PC-9 (cell line): ENCODE results near the gene ROBO1. TPM values are rescaled to one million over a fixed set of nuclear protein-coding genes. Genes with fewer than 3 reads are reported as not detected.

Experiments used
- BruUV-seq: library from RNA; stranded (reverse); fragments of 400-500 nt; replicated peaks from 2 replicates; lab custom pipeline; 2021; lab: Mats Ljungman, UMichigan
- CTCF ChIA-PET: fragments of 300-600 bp; sonication (Branson Sonifier 250); formaldehyde crosslinking; loops from one replicate; lab custom pipeline; 2022; ENCODE audit warnings: antibody characterized with exemption; lab: Charles Lee
- POLR2A ChIA-PET: fragments of 300-600 bp; sonication (Branson Sonifier 250); formaldehyde crosslinking; loops from one replicate; lab custom pipeline; 2022; ENCODE audit warnings: antibody characterized with exemption; ENCODE audit not compliant: unreplicated experiment; lab: Charles Lee
- DNase-seq, 2 experiments: peaks; one replicate each; pipeline versions ENCODE4 v3.0.0 to v3.0.0-alpha.2; 2015 to 2022; ENCODE audit warnings: mixed read lengths in 1 of 2
- H2AFZ ChIP-seq: fragments of 200-600 bp; sonication (generic); 2 replicates; pipeline ENCODE4 v1.8.1; 2017; ENCODE audit warnings: antibody characterized with exemption
- H3F3A ChIP-seq: fragments of 200-600 bp; sonication (generic); 2 replicates; pipeline ENCODE4 v1.8.1; 2017; ENCODE audit warnings: antibody characterized with exemption, mild to moderate bottlenecking, low read depth; ENCODE audit not compliant: insufficient read depth
- H3K27ac ChIP-seq: fragments of 200-600 bp; sonication (generic); 2 replicates; pipeline ENCODE4 v1.6.1; 2016; ENCODE audit warnings: mixed run types
- H3K27me3 ChIP-seq: fragments of 200-600 bp; sonication (generic); 2 replicates; pipeline ENCODE4 v1.6.1; 2016; ENCODE audit warnings: low read depth, mixed run types; ENCODE audit not compliant: insufficient read depth
- H3K36me3 ChIP-seq: fragments of 200-600 bp; sonication (generic); 2 replicates; pipeline ENCODE4 v1.6.1; 2016; ENCODE audit warnings: low read depth, mixed run types
- H3K4me1 ChIP-seq: fragments of 200-600 bp; sonication (generic); replicated peaks from 2 replicates; pipeline ENCODE4 v1.6.1; 2016; ENCODE audit warnings: mixed run types; ENCODE audit not compliant: insufficient read depth
- H3K4me2 ChIP-seq: fragments of 200-600 bp; sonication (generic); 2 replicates; pipeline ENCODE4 v1.6.1; 2017; ENCODE audit warnings: mixed run types
- H3K4me3 ChIP-seq: fragments of 200-600 bp; sonication (generic); 2 replicates; pipeline ENCODE4 v1.6.1; 2016; ENCODE audit warnings: mixed run types
- H3K79me2 ChIP-seq: fragments of 200-600 bp; sonication (generic); 2 replicates; pipeline ENCODE4 v1.6.1; 2017; ENCODE audit warnings: low read depth, mixed run types
- H3K9me2 ChIP-seq: fragments of 200-600 bp; sonication (generic); 2 replicates; pipeline ENCODE4 v1.8.1; 2017; ENCODE audit warnings: mild to moderate bottlenecking; ENCODE audit not compliant: insufficient read depth
- H3K9me3 ChIP-seq: fragments of 200-600 bp; sonication (generic); 2 replicates; pipeline ENCODE4 v1.8.1; 2016; ENCODE audit warnings: low read depth; ENCODE audit not compliant: insufficient read depth
- H4K20me1 ChIP-seq: fragments of 200-600 bp; sonication (generic); 2 replicates; pipeline ENCODE4 v1.8.1; 2017; ENCODE audit not compliant: insufficient read depth
- CTCF ChIP-seq: fragments of 200-600 bp; sonication (generic); conservative IDR thresholded peaks from 2 replicates; pipeline ENCODE4 v1.6.1; 2017; ENCODE audit warnings: mixed run types, antibody characterized with exemption, mild to moderate bottlenecking, moderate library complexity
- EZH2 ChIP-seq: fragments of 200-600 bp; sonication (generic); IDR thresholded peaks from 2 replicates; pipeline ENCODE4 v1.8.0; 2017; ENCODE audit warnings: antibody characterized with exemption, low read depth
- intact Hi-C: fragments of 100-400 bp; cut with micrococcal nuclease; formaldehyde crosslinking; loops from one replicate; pipeline ENCODE4 v1.10.0; 2022; ENCODE audit not compliant: unreplicated experiment
- total RNA-seq: library from RNA; stranded (reverse); gene quantifications from 2 replicates; pipeline ENCODE4 v1.2.3, GENCODE V29; 2021

The ROBO1 gene
- total RNA-seq, 1 experiment from 2014 or later = 17.5 TPM

- Histone ChIP-seq H4K20me1 (no peaks in the 10 kb centered on the region), H3K4me1 (peaks cover 15% of the 10 kb centered on the region), H3K27me3 (no peaks in the 10 kb centered on the region), H3K4me2 (peak overlapping the region; percentile 24), H3K27ac (peak overlapping the region; percentile 2; the same call in 1 of the 2 replicates), H3K36me3 (no peaks in the 10 kb centered on the region), H3K9me3 (no peaks in the 10 kb centered on the region), H2AFZ (no peak overlapping the region), H3K4me3 (no peak overlapping the region), H3K79me2 (no peaks in the 10 kb centered on the region), H3K9me2 (no peaks in the 10 kb centered on the region), H3F3A (no peaks in the 10 kb centered on the region)
- ChIA-PET POLR2A (interaction anchor here (0.6 kb wide), 1 partner anchor 204 kb away, joined by 4 read pairs; no protein-coding TSS in a partner anchor), CTCF (no interaction called here)
- TF ChIP-seq CTCF = no peak
- no peak for TF ChIP-seq EZH2
- no TSS peak for BruUV-seq
- DNase-seq = peak in 1 of 2 experiments; percentile 39
- intact Hi-C loops = no loop called here
Observed at GRCh38 chr3:78721771-78722543, 1045.8 kb downstream of the ROBO1 start.

GRCh38 chr3:78718707-78719106, 1049.1 kb downstream of the ROBO1 start:
- Histone ChIP-seq H3K27ac (no peak overlapping the region), H2AFZ (no peak overlapping the region), H3K79me2 (no peaks in the 10 kb centered on the region), H3K36me3 (0 out of 2 replicates have a peak, but pooled peaks cover 2% of the 10 kb centered on the region), H3K27me3 (no peaks in the 10 kb centered on the region), H3F3A (no peaks in the 10 kb centered on the region), H3K9me2 (no peaks in the 10 kb centered on the region), H4K20me1 (no peaks in the 10 kb centered on the region), H3K4me3 (no peak overlapping the region), H3K4me1 (peaks cover 15% of the 10 kb centered on the region), H3K4me2 (no peak overlapping the region), H3K9me3 (no peaks in the 10 kb centered on the region)
- POLR2A ChIA-PET = no interaction called here
- intact Hi-C loops = no loop called here
- TF ChIP-seq EZH2 = no peak
- TF ChIP-seq CTCF = no peak
- no peak for DNase-seq
- CTCF ChIA-PET = no interaction called here
- BruUV-seq = no TSS peak

DNA sequence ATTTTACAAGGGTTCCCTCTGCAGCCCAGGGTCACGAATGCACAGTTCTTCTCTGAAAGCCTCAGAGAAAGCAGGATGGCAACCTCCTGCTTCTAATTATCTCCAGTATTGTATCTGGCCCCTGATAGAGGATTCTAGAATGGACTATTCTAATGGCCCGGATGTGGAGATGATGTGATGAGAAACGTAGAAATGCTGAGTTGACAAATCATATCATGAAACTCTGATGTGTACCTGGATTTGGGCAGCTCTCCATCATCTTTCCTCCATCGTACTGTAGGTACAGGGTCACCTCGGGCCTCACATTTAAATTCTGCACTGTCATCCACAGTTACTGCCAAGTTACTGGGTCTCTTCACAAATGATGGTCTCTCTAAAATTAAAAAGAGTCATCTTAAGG, 1050.8 kb downstream of the ROBO1 start:
- Histone ChIP-seq H3K4me1 (peaks cover 5% of the 10 kb centered on the region), H2AFZ (no peak overlapping the region), H3K9me3 (no peaks in the 10 kb centered on the region), H3K27me3 (no peaks in the 10 kb centered on the region), H3K9me2 (no peaks in the 10 kb centered on the region), H4K20me1 (no peaks in the 10 kb centered on the region), H3K79me2 (no peaks in the 10 kb centered on the region), H3F3A (no peaks in the 10 kb centered on the region), H3K4me3 (no peak overlapping the region), H3K4me2 (no peak overlapping the region), H3K27ac (no peak overlapping the region), H3K36me3 (0 out of 2 replicates have a peak, but pooled peaks cover 4% of the 10 kb centered on the region)
- intact Hi-C loops = no loop called here
- CTCF ChIA-PET = no interaction called here
- POLR2A ChIA-PET = no interaction called here
- DNase-seq = no peak
- no peak for TF ChIP-seq CTCF
- TF ChIP-seq EZH2 = no peak
- BruUV-seq = no TSS peak
